ENCODE measurements around the gene TMEM151A.

The TMEM151A gene

GRCh38 chr11:66340596-66341501, 49.2 kb downstream of the TMEM151A start:
- no peak for DNase-seq (ENCODE audit: low read depth)
- TF ChIP-seq CTCF (IDR thresholded peaks at IDR 0.05; ENCODE audit: low read length, missing control alignments), result no peak
- H3K4me3 ChIP-seq (replicated peaks; ENCODE audit: low read depth, low read length), result no peak overlapping the region

- TF ChIP-seq CTCF (IDR thresholded peaks at IDR 0.05; ENCODE audit: low read length, missing control alignments), result no peak
- DNase-seq (ENCODE audit: low read depth), result no peak
- H3K4me3 ChIP-seq (replicated peaks; ENCODE audit: low read depth, low read length), result no peak overlapping the region
These were observed 49.9 kb downstream of the TMEM151A start for GRCh38 chr11:66341502-66342126.

GRCh38 chr11:66343176-66343575, 51.5 kb downstream of the TMEM151A start:
- H3K4me3 ChIP-seq (replicated peaks; ENCODE audit: low read depth, low read length), result no peak overlapping the region
- TF ChIP-seq CTCF (IDR thresholded peaks at IDR 0.05; ENCODE audit: low read length, missing control alignments), result no peak
- DNase-seq (ENCODE audit: low read depth), result no peak

GRCh38 chr11:66344550-66345315, 53.0 kb downstream of the TMEM151A start, which contains the start of gene BRMS1:
TSS of gene BRMS1 (minus strand) at chr11:66345104. CDS start at chr11:66342234, 2,870 bp downstream.
- TF ChIP-seq CTCF (IDR thresholded peaks at IDR 0.05; ENCODE audit: low read length, missing control alignments), result no peak
- H3K4me3 ChIP-seq (replicated peaks; ENCODE audit: low read depth, low read length), result peak within 1 kb of the TSS; percentile 97
- peak; percentile 98 for DNase-seq (ENCODE audit: low read depth)

- no peak for TF ChIP-seq CTCF (IDR thresholded peaks at IDR 0.05; ENCODE audit: low read length, missing control alignments)
- no peak for DNase-seq (ENCODE audit: low read depth)
These were observed 53.6 kb downstream of the TMEM151A start for GRCh38 chr11:66345316-66345649.

More at GRCh38 chr11:66345316-66345649, 53.6 kb downstream of the TMEM151A start:
- H3K4me3 ChIP-seq (replicated peaks; ENCODE audit: low read depth, low read length), result peak overlapping the region; percentile 97
